DOHH2 (cell line): ENCODE results near the gene PPP2R5E.

Source experiments
- EZH2phosphoT487 ChIP-seq: fragments of 200-600 bp; sonication (generic); IDR thresholded peaks from 2 replicates; pipeline ENCODE4 v1.6.1; 2017; ENCODE audit warnings: borderline replicate concordance, mild to moderate bottlenecking, antibody characterized with exemption, low read length, moderate library complexity, mixed read lengths
- TF ChIP-seq, protein P1 (sequence below): fragments of 200-600 bp; sonication (generic); IDR thresholded peaks from one replicate; pipeline ENCODE4 v1.5.1; 2014; ENCODE audit warnings: antibody characterized with exemption, mild to moderate bottlenecking, low read depth, low read length; ENCODE audit not compliant: poor library complexity, severe bottlenecking

DNA sequence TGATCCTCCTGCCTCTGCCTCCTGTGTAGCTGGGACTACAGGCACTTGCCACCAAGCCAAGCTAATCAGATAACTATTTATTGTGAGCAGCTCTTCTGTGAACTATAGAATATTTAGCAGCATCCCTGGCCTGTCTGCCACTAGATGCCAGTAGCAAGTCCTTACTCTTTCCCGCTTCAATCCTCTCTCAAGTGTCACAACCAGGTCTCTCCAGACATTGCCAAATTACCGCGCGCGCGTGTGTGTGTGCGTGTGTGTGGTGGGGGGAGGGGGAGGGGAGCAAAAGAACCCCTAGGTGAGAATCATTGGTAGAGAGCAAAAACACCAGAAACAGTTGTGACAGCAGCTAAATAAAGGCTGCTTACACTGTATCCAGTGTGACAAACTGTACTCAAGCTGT is 49.9 kb downstream of the PPP2R5E start:
- TF ChIP-seq, protein P1, sequence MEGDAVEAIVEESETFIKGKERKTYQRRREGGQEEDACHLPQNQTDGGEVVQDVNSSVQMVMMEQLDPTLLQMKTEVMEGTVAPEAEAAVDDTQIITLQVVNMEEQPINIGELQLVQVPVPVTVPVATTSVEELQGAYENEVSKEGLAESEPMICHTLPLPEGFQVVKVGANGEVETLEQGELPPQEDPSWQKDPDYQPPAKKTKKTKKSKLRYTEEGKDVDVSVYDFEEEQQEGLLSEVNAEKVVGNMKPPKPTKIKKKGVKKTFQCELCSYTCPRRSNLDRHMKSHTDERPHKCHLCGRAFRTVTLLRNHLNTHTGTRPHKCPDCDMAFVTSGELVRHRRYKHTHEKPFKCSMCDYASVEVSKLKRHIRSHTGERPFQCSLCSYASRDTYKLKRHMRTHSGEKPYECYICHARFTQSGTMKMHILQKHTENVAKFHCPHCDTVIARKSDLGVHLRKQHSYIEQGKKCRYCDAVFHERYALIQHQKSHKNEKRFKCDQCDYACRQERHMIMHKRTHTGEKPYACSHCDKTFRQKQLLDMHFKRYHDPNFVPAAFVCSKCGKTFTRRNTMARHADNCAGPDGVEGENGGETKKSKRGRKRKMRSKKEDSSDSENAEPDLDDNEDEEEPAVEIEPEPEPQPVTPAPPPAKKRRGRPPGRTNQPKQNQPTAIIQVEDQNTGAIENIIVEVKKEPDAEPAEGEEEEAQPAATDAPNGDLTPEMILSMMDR, result no peak
- TF ChIP-seq EZH2phosphoT487, result no peak
